ENCODE data around the gene SAV1. TPM values are rescaled to one million over a fixed set of nuclear protein-coding genes. Genes with fewer than 3 reads are reported as not detected.

The SAV1 gene
- total RNA-seq, 2 experiments from 2014 or later = 10.4 to 17.9 TPM

DNA sequence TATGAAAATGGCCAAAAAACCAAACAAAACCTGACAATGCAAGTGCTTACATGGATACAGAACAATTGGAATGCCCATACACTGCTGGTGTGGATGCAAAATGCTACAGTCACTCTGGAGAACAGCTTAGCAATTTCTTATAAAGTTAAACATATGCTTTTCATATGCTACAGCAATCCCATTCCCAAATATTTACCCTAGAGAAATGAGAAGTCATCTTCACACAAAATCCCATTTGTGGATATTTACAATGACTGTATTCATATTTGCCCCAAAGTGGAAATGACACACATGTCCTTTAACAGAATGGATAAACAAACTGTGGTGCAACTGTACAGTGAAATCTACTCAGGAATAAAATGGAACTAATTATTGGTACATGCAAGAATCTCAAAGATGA lies 20.4 kb downstream of the SAV1 start:
- Histone ChIP-seq H2AFZ (ENCODE audit: low read length) (peak overlapping the region; percentile 39; the same call in 1 of the 2 replicates), H3K36me3 (ENCODE audit: insufficient read depth, low read length) (peaks cover 11% of the 10 kb centered on the region; the same call in 1 of the 2 replicates), H3K4me2 (ENCODE audit: low read length) (peak overlapping the region; percentile 68), H3K4me1 (ENCODE audit: insufficient read depth, low read length, poor library complexity, severe bottlenecking) (peaks cover 31% of the 10 kb centered on the region), H3K9me2 (ENCODE audit: insufficient read depth, low read length) (no peaks in the 10 kb centered on the region), H3K79me2 (ENCODE audit: insufficient read depth, low read depth, low read length) (no peaks in the 10 kb centered on the region), H3K27ac (ENCODE audit: low read depth, low read length, poor library complexity, severe bottlenecking) (peak overlapping the region; percentile 14), H4K20me1 (ENCODE audit: insufficient read depth, low read length) (no peaks in the 10 kb centered on the region), H3K4me3 (ENCODE audit: low read depth, low read length, poor library complexity, severe bottlenecking) (peak overlapping the region; percentile 24), H3K9me3 (ENCODE audit: low read length) (no peaks in the 10 kb centered on the region)
- POLR2A ChIA-PET = interaction anchor here (1.3 kb wide), 1 partner anchor 11 kb away, joined by 3 read pairs; no protein-coding TSS in a partner anchor
- intact Hi-C loops (cut with micrococcal nuclease; ENCODE audit: unreplicated experiment) = no loop called here
- no TSS peak for BruUV-seq (replicated peaks)
- TF ChIP-seq, protein P1, sequence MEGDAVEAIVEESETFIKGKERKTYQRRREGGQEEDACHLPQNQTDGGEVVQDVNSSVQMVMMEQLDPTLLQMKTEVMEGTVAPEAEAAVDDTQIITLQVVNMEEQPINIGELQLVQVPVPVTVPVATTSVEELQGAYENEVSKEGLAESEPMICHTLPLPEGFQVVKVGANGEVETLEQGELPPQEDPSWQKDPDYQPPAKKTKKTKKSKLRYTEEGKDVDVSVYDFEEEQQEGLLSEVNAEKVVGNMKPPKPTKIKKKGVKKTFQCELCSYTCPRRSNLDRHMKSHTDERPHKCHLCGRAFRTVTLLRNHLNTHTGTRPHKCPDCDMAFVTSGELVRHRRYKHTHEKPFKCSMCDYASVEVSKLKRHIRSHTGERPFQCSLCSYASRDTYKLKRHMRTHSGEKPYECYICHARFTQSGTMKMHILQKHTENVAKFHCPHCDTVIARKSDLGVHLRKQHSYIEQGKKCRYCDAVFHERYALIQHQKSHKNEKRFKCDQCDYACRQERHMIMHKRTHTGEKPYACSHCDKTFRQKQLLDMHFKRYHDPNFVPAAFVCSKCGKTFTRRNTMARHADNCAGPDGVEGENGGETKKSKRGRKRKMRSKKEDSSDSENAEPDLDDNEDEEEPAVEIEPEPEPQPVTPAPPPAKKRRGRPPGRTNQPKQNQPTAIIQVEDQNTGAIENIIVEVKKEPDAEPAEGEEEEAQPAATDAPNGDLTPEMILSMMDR (conservative IDR thresholded peaks at IDR 0.05; ENCODE audit: low read length) = no peak
- TF ChIP-seq EZH2phosphoT487 (IDR thresholded peaks at IDR 0.05; ENCODE audit: borderline replicate concordance, low read depth, low read length) = no peak
- CTCF ChIA-PET (ENCODE audit: unreplicated experiment) = no interaction called here
- DNase-seq (ENCODE audit: low spot score) = no peak

GRCh38 chr14:50647282-50647681 lies 20.8 kb downstream of the SAV1 start:
- Histone ChIP-seq H3K4me1 (ENCODE audit: insufficient read depth, low read length, poor library complexity, severe bottlenecking) (peaks cover 31% of the 10 kb centered on the region), H3K9me3 (ENCODE audit: low read length) (no peaks in the 10 kb centered on the region), H3K9me2 (ENCODE audit: insufficient read depth, low read length) (no peaks in the 10 kb centered on the region), H2AFZ (ENCODE audit: low read length) (peak overlapping the region; percentile 39; the same call in 1 of the 2 replicates), H3K4me3 (ENCODE audit: low read depth, low read length, poor library complexity, severe bottlenecking) (peak overlapping the region; percentile 24), H3K4me2 (ENCODE audit: low read length) (peak overlapping the region; percentile 68), H3K36me3 (ENCODE audit: insufficient read depth, low read length) (peaks cover 11% of the 10 kb centered on the region; the same call in 1 of the 2 replicates), H4K20me1 (ENCODE audit: insufficient read depth, low read length) (no peaks in the 10 kb centered on the region), H3K27ac (ENCODE audit: low read depth, low read length, poor library complexity, severe bottlenecking) (peak overlapping the region; percentile 14), H3K79me2 (ENCODE audit: insufficient read depth, low read depth, low read length) (no peaks in the 10 kb centered on the region)
- ChIA-PET POLR2A (interaction anchor here (0.6 to 1.3 kb wide), 6 partner anchors 10 to 393 kb away, joined by 3 to 8 read pairs (median 4); no protein-coding TSS in a partner anchor), CTCF (ENCODE audit: unreplicated experiment) (no interaction called here)
- BruUV-seq (replicated peaks) = no TSS peak
- no peak for TF ChIP-seq EZH2phosphoT487 (IDR thresholded peaks at IDR 0.05; ENCODE audit: borderline replicate concordance, low read depth, low read length)
- TF ChIP-seq, protein P1 (conservative IDR thresholded peaks at IDR 0.05; ENCODE audit: low read length) = no peak
- intact Hi-C loops (cut with micrococcal nuclease; ENCODE audit: unreplicated experiment) = no loop called here
- DNase-seq (ENCODE audit: low spot score) = peak; percentile 59

DNA sequence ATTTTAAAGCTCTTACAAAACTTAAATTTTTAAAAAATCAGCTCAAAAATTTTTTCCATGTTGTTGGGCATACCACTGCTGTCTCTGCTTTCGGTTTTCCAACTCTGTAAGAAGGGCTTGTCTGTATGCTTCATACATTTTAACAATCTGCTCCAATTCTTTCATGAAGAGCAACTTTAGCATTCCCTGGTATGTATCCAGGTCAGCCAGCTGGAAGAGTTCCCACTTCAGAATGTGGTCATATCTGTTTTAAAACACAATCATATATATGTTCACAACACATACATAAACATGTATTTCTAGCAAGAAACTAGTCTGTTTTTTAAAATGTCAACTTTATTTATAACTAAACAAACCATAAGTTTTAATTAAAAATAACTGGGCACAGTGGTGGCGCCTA lies 33.0 kb downstream of the SAV1 start:
- intact Hi-C loops (cut with micrococcal nuclease; ENCODE audit: unreplicated experiment) = no loop called here
- Histone ChIP-seq H3K4me1 (ENCODE audit: insufficient read depth, low read length, poor library complexity, severe bottlenecking) (no peaks in the 10 kb centered on the region), H3K9me2 (ENCODE audit: insufficient read depth, low read length) (no peaks in the 10 kb centered on the region), H3K4me3 (ENCODE audit: low read depth, low read length, poor library complexity, severe bottlenecking) (no peak overlapping the region), H3K79me2 (ENCODE audit: insufficient read depth, low read depth, low read length) (no peaks in the 10 kb centered on the region), H3K9me3 (ENCODE audit: low read length) (no peaks in the 10 kb centered on the region), H3K4me2 (ENCODE audit: low read length) (no peak overlapping the region), H4K20me1 (ENCODE audit: insufficient read depth, low read length) (no peaks in the 10 kb centered on the region), H3K36me3 (ENCODE audit: insufficient read depth, low read length) (peaks cover 20% of the 10 kb centered on the region; the same call in 1 of the 2 replicates), H2AFZ (ENCODE audit: low read length) (no peak overlapping the region), H3K27ac (ENCODE audit: low read depth, low read length, poor library complexity, severe bottlenecking) (no peak overlapping the region)
- POLR2A ChIA-PET = interaction anchor here (1.0 to 1.2 kb wide), 2 partner anchors 14 to 19 kb away, joined by 3 to 4 read pairs; no protein-coding TSS in a partner anchor
- CTCF ChIA-PET (ENCODE audit: unreplicated experiment) = no interaction called here
- TF ChIP-seq EZH2phosphoT487 (IDR thresholded peaks at IDR 0.05; ENCODE audit: borderline replicate concordance, low read depth, low read length) = no peak
- TF ChIP-seq, protein P1 (conservative IDR thresholded peaks at IDR 0.05; ENCODE audit: low read length) = no peak
- no peak for DNase-seq (ENCODE audit: low spot score)
- BruUV-seq (replicated peaks) = no TSS peak

All from OCI-LY7 (cell line).